Mesenchymal stem cell (in vitro differentiated cells and primary cell): ENCODE results near the gene CAPN9.
A peak's percentile ranks its signal among the peaks of the same experiment; 100 is the strongest.

Experiments used
- DNase-seq: peaks from one replicate; pipeline ENCODE4 v3.0.0-alpha.2; 2013
- H2AFZ ChIP-seq: one replicate; pipeline ENCODE4 v1.6.1; 2013; ENCODE audit warnings: low read depth, mild to moderate bottlenecking, control low read depth, inconsistent platforms, low read length, moderate library complexity
- H2AK5ac ChIP-seq: 2 replicates; pipeline ENCODE4 v1.6.1; 2013; ENCODE audit warnings: low read length, moderate library complexity, mild to moderate bottlenecking, inconsistent platforms; ENCODE audit not compliant: severe bottlenecking
- H2BK120ac ChIP-seq: one replicate; pipeline ENCODE4 v1.6.1; 2013; ENCODE audit warnings: low read depth, mild to moderate bottlenecking, inconsistent platforms, low read length, moderate library complexity
- H2BK12ac ChIP-seq, 2 experiments: one replicate each; pipeline ENCODE4 v1.6.1; 2013; ENCODE audit warnings: inconsistent platforms in 2 of 2, low read length in 2 of 2, mild to moderate bottlenecking in 2 of 2, moderate library complexity in 2 of 2, control low read depth in 1 of 2
- H2BK15ac ChIP-seq: one replicate; pipeline ENCODE4 v1.6.1; 2013; ENCODE audit warnings: mild to moderate bottlenecking, low read depth, inconsistent platforms; ENCODE audit not compliant: poor library complexity, severe bottlenecking
- H2BK5ac ChIP-seq: 2 replicates; pipeline ENCODE4 v1.6.1; 2013; ENCODE audit warnings: low read depth, mild to moderate bottlenecking, low read length, control low read depth, inconsistent platforms; ENCODE audit not compliant: poor library complexity, severe bottlenecking
- H3K14ac ChIP-seq, 2 experiments: one replicate each; pipeline ENCODE4 v1.6.1; 2013; ENCODE audit warnings: inconsistent platforms in 2 of 2, low read length in 2 of 2, control low read depth in 1 of 2, mild to moderate bottlenecking in 1 of 2, moderate library complexity in 1 of 2
- H3K18ac ChIP-seq, 2 experiments: one replicate each; pipeline ENCODE4 v1.6.1; 2013; ENCODE audit warnings: inconsistent platforms in 2 of 2, low read length in 2 of 2, control low read depth in 1 of 2, low read depth in 1 of 2, mild to moderate bottlenecking in 1 of 2
- H3K23ac ChIP-seq, 2 experiments: one replicate each; pipeline ENCODE4 v1.6.1; 2013; ENCODE audit warnings: inconsistent platforms in 2 of 2, low read length in 2 of 2, mild to moderate bottlenecking in 2 of 2, moderate library complexity in 2 of 2, control low read depth in 1 of 2
- H3K27ac ChIP-seq: 2 replicates; pipeline ENCODE4 v1.5.1; 2013; ENCODE audit warnings: mild to moderate bottlenecking, moderate library complexity, low read length, control low read depth, inconsistent platforms; ENCODE audit not compliant: poor library complexity, severe bottlenecking
- H3K27me3 ChIP-seq, 2 experiments: 2 replicates each; pipeline versions ENCODE4 v1.6.1 to v1.7.0; 2013; ENCODE audit warnings: low read length in 2 of 2, mild to moderate bottlenecking in 2 of 2, moderate library complexity in 2 of 2, control low read depth in 1 of 2, inconsistent platforms in 1 of 2; ENCODE audit not compliant: control insufficient read depth in 1 of 2, insufficient read depth in 1 of 2
- H3K36me3 ChIP-seq, 2 experiments: 2 replicates each; pipeline versions ENCODE4 v1.6.1 to v1.7.0; 2013; ENCODE audit warnings: low read length in 2 of 2, control low read depth in 1 of 2, inconsistent platforms in 1 of 2, low read depth in 1 of 2, mild to moderate bottlenecking in 1 of 2; ENCODE audit not compliant: insufficient read depth in 2 of 2, control insufficient read depth in 1 of 2
- H3K4ac ChIP-seq, 2 experiments: one replicate each; pipeline ENCODE4 v1.6.1; 2013; ENCODE audit warnings: inconsistent platforms in 2 of 2, low read length in 2 of 2, mild to moderate bottlenecking in 2 of 2, moderate library complexity in 2 of 2, control low read depth in 1 of 2, low read depth in 1 of 2
- H3K4me1 ChIP-seq: 2 replicates; pipeline ENCODE4 v1.6.1; 2013; ENCODE audit warnings: low read depth, low read length, control low read depth; ENCODE audit not compliant: control insufficient read depth, insufficient read depth
- H3K4me2 ChIP-seq: 2 replicates; pipeline ENCODE4 v1.6.1; 2013; ENCODE audit warnings: low read length, mild to moderate bottlenecking, inconsistent platforms; ENCODE audit not compliant: poor library complexity, severe bottlenecking
- H3K4me3 ChIP-seq, 2 experiments: 2 replicates each; pipeline versions ENCODE4 v1.5.1 to v1.7.0; 2013; ENCODE audit warnings: low read length in 2 of 2, mild to moderate bottlenecking in 2 of 2, control low read depth in 1 of 2, low read depth in 1 of 2; ENCODE audit not compliant: insufficient read depth in 1 of 2
- H3K79me1 ChIP-seq: replicated peaks from 2 replicates; pipeline ENCODE4 v1.6.1; 2013; ENCODE audit warnings: mild to moderate bottlenecking, control low read depth, low read length, inconsistent platforms; ENCODE audit not compliant: poor library complexity, severe bottlenecking
- H3K9ac ChIP-seq: 2 replicates; pipeline ENCODE4 v1.7.0; 2013; ENCODE audit warnings: mild to moderate bottlenecking, low read length, moderate library complexity
- H3K9me3 ChIP-seq: 2 replicates; pipeline ENCODE4 v1.7.0; 2013; ENCODE audit warnings: mild to moderate bottlenecking, low read length; ENCODE audit not compliant: control insufficient read depth
- H4K8ac ChIP-seq: one replicate; pipeline ENCODE4 v1.6.1; 2013; ENCODE audit warnings: inconsistent platforms, mild to moderate bottlenecking, low read length, moderate library complexity
- H4K91ac ChIP-seq: one replicate; pipeline ENCODE4 v1.6.1; 2013; ENCODE audit warnings: mild to moderate bottlenecking, low read length, inconsistent platforms
- WGBS: methylation state at CpG from one replicate; pipeline ENCODE4 v1.1.7; 2013; ENCODE audit warnings: mixed read lengths; 5-methylcytosine and 5-hydroxymethylcytosine counted together

The CAPN9 gene

DNA sequence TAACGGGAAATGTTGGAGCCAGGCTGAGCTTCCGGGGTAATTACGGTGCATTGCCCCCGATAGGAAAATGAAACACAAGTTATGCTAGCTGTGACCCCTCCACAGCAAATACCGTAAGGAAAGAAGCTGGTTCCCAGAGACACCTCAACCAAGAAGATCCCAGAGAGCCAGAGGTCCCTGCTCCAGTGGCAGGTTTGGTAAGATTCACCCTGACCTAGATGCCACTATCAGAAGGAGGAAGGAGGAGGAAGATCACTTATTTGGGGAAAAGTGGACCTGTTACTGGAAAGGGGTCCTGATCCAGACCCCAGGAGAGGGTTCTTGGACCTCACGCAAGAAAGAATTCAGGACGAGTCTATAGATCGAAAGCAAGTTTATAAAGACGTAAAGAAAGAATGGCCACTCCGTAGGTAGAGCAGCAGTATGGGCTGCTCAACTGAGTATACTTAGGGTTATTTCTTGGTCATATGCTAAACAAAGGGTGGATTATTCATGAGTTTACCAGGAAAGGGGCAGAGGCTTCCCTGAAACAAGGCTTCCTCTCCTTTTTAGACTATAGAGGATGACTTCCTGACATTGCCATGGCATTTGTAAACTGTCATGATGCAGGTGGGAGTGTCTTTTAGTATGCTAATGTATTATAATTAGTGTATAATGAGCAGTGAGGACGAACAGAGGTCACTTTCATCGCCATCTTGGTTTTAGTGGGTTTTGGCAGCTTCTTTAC is 7.5 kb upstream of the CAPN9 start:
- no peak overlapping the region for H2BK15ac ChIP-seq
- no peak overlapping the region for H2BK120ac ChIP-seq
- H3K9ac ChIP-seq = no peak overlapping the region
- H4K91ac ChIP-seq = no peak overlapping the region
- H3K4ac ChIP-seq = no peak overlapping the region
- H3K18ac ChIP-seq = no peak overlapping the region
- H4K8ac ChIP-seq = no peak overlapping the region
- no peak overlapping the region for H2AK5ac ChIP-seq
- H3K4me3 ChIP-seq = no peak overlapping the region
- H3K27ac ChIP-seq = no peak overlapping the region
- H2AFZ ChIP-seq = no peak overlapping the region
- H2BK5ac ChIP-seq = no peak overlapping the region
- H2BK12ac ChIP-seq = no peak overlapping the region
- H3K23ac ChIP-seq = no peak overlapping the region
- H3K27me3 ChIP-seq = peaks cover 3 to 28% of the 10 kb centered on the region in 2 experiments
- H3K36me3 ChIP-seq = no peaks in the 10 kb centered on the region
- H3K4me2 ChIP-seq = no peak overlapping the region
- no peaks in the 10 kb centered on the region for H3K79me1 ChIP-seq
- H3K14ac ChIP-seq = no peak overlapping the region
- 87% methylated on average over 12 of the region's 12 CpGs for WGBS
- peaks cover 3% of the 10 kb centered on the region for H3K9me3 ChIP-seq
- no peak for DNase-seq
- H3K4me1 ChIP-seq = peaks cover 6% of the 10 kb centered on the region

GRCh38 chr1:230743899-230744298 is 3.3 kb upstream of the CAPN9 start:
- H4K8ac ChIP-seq = no peak overlapping the region
- H2AFZ ChIP-seq = no peak overlapping the region
- no peak for DNase-seq
- H3K9me3 ChIP-seq = no peaks in the 10 kb centered on the region
- peaks cover 0 to 22% of the 10 kb centered on the region in 2 experiments for H3K27me3 ChIP-seq
- H2BK12ac ChIP-seq = peak overlapping the region in 1 of 2 experiments; percentile 6
- H3K4me2 ChIP-seq = no peak overlapping the region
- no peak overlapping the region for H2AK5ac ChIP-seq
- peak overlapping the region; percentile 35 for H3K27ac ChIP-seq
- H2BK120ac ChIP-seq = no peak overlapping the region
- no peak overlapping the region for H3K23ac ChIP-seq
- peaks cover 8% of the 10 kb centered on the region for H3K4me1 ChIP-seq
- 100% methylated on average over 2 of the region's 2 CpGs for WGBS
- H3K36me3 ChIP-seq = no peaks in the 10 kb centered on the region
- no peak overlapping the region for H3K9ac ChIP-seq
- H3K18ac ChIP-seq = no peak overlapping the region
- H3K4ac ChIP-seq = no peak overlapping the region
- H2BK15ac ChIP-seq = no peak overlapping the region
- H3K4me3 ChIP-seq = no peak overlapping the region
- H2BK5ac ChIP-seq = no peak overlapping the region
- H3K14ac ChIP-seq = no peak overlapping the region
- H4K91ac ChIP-seq = no peak overlapping the region
- H3K79me1 ChIP-seq = no peaks in the 10 kb centered on the region

DNA sequence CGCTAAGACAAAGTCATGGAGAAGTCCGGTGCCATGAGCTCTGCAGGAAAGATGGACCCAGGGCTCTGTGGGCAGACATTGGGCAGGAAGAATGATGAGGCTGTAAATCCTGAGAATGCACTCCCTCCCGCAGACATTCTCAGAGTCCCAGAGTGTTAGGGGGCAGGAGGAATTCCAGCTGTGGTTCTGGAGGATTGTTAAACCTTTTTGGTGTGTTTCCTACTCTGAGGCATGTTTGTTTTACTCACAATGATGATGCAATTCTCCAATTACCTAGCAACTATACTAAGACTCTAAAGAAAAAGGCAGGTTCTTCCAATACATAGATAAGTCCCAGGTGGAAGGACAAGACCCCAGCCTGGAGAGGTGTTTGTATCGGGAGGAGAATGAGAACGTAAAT is 2.8 kb upstream of the CAPN9 start:
- 68% methylated on average over 4 of the region's 5 CpGs for WGBS
- no peak overlapping the region for H3K4me2 ChIP-seq
- no peak overlapping the region for H3K4ac ChIP-seq
- H4K91ac ChIP-seq = no peak overlapping the region
- H3K18ac ChIP-seq = no peak overlapping the region
- H3K4me3 ChIP-seq = no peak overlapping the region
- H3K27ac ChIP-seq = peak overlapping the region; percentile 35
- no peak overlapping the region for H2AK5ac ChIP-seq
- no peaks in the 10 kb centered on the region for H3K9me3 ChIP-seq
- H2AFZ ChIP-seq = no peak overlapping the region
- H4K8ac ChIP-seq = no peak overlapping the region
- peak overlapping the region in 1 of 2 experiments; percentile 6 for H2BK12ac ChIP-seq
- H3K27me3 ChIP-seq = peaks cover 0 to 21% of the 10 kb centered on the region in 2 experiments
- DNase-seq = peak; percentile 58
- H3K79me1 ChIP-seq = no peaks in the 10 kb centered on the region
- H2BK120ac ChIP-seq = no peak overlapping the region
- H3K14ac ChIP-seq = no peak overlapping the region
- no peak overlapping the region for H3K23ac ChIP-seq
- no peak overlapping the region for H2BK15ac ChIP-seq
- no peaks in the 10 kb centered on the region for H3K36me3 ChIP-seq
- peaks cover 11% of the 10 kb centered on the region for H3K4me1 ChIP-seq
- H3K9ac ChIP-seq = no peak overlapping the region
- H2BK5ac ChIP-seq = no peak overlapping the region

- no peak overlapping the region for H2AK5ac ChIP-seq
- no peak overlapping the region for H4K91ac ChIP-seq
- no peak overlapping the region for H3K23ac ChIP-seq
- H3K36me3 ChIP-seq = no peaks in the 10 kb centered on the region
- H2BK12ac ChIP-seq = no peak overlapping the region
- H3K14ac ChIP-seq = no peak overlapping the region
- H3K18ac ChIP-seq = no peak overlapping the region
- no peak overlapping the region for H3K4me2 ChIP-seq
- H2BK120ac ChIP-seq = no peak overlapping the region
- H3K4me1 ChIP-seq = peaks cover 13% of the 10 kb centered on the region
- H4K8ac ChIP-seq = no peak overlapping the region
- no peaks in the 10 kb centered on the region for H3K79me1 ChIP-seq
- no peak overlapping the region for H3K4me3 ChIP-seq
- no peak overlapping the region for H2BK15ac ChIP-seq
- H3K4ac ChIP-seq = no peak overlapping the region
- no peak overlapping the region for H3K27ac ChIP-seq
- 87% methylated on average over 3 of the region's 3 CpGs for WGBS
- no peak overlapping the region for H2BK5ac ChIP-seq
- peaks cover 0 to 21% of the 10 kb centered on the region in 2 experiments for H3K27me3 ChIP-seq
- no peak overlapping the region for H2AFZ ChIP-seq
- H3K9me3 ChIP-seq = no peaks in the 10 kb centered on the region
- DNase-seq = no peak
- no peak overlapping the region for H3K9ac ChIP-seq
Measured at GRCh38 chr1:230745071-230745470, 2.1 kb upstream of the CAPN9 start.
